Measurements from ENCODE around the gene NAV1. TPM values are rescaled to one million over a fixed set of nuclear protein-coding genes. Genes with fewer than 3 reads are reported as not detected.

The NAV1 gene
- total RNA-seq, 1 donor from 2014 or later, result 288 TPM

- Mint-ChIP-seq H3K4me1 (ENCODE audit: unreplicated experiment) (peaks cover 54% of the 10 kb centered on the region), H3K9me3 (ENCODE audit: unreplicated experiment) (no peaks in the 10 kb centered on the region), H3K27ac (ENCODE audit: unreplicated experiment) (peak overlapping the region; percentile 91), H3K4me3 (ENCODE audit: unreplicated experiment) (no peak overlapping the region), H3K27me3 (ENCODE audit: unreplicated experiment) (no peaks in the 10 kb centered on the region), H3K36me3 (ENCODE audit: unreplicated experiment) (no peaks in the 10 kb centered on the region)
- DNase-seq (ENCODE audit: extremely low spot score, unreplicated experiment), result no peak
- TF ChIP-seq CTCF (IDR thresholded peaks at IDR 0.05), result no peak
Measured at GRCh38 chr1:201502511-201502857, 36.4 kb upstream of the NAV1 start.

- H3K4me1 Mint-ChIP-seq (ENCODE audit: unreplicated experiment), result peaks cover 54% of the 10 kb centered on the region
- peak overlapping the region; percentile 3 for H3K4me3 Mint-ChIP-seq (ENCODE audit: unreplicated experiment)
Measured at GRCh38 chr1:201503397-201504176, 35.3 kb upstream of the NAV1 start.

GRCh38 chr1:201504179-201504631, 34.7 kb upstream of the NAV1 start:
- Mint-ChIP-seq H3K27me3 (ENCODE audit: unreplicated experiment) (no peaks in the 10 kb centered on the region), H3K9me3 (ENCODE audit: unreplicated experiment) (no peaks in the 10 kb centered on the region), H3K36me3 (ENCODE audit: unreplicated experiment) (no peaks in the 10 kb centered on the region), H3K4me1 (ENCODE audit: unreplicated experiment) (peaks cover 54% of the 10 kb centered on the region), H3K27ac (ENCODE audit: unreplicated experiment) (peak overlapping the region; percentile 91), H3K4me3 (ENCODE audit: unreplicated experiment) (no peak overlapping the region)
- no peak for DNase-seq (ENCODE audit: extremely low spot score, unreplicated experiment)
- no peak for TF ChIP-seq CTCF (IDR thresholded peaks at IDR 0.05)

More at GRCh38 chr1:201503397-201504176, 35.3 kb upstream of the NAV1 start:
- Mint-ChIP-seq H3K36me3 (ENCODE audit: unreplicated experiment) (no peaks in the 10 kb centered on the region), H3K27ac (ENCODE audit: unreplicated experiment) (peak overlapping the region; percentile 91), H3K27me3 (ENCODE audit: unreplicated experiment) (no peaks in the 10 kb centered on the region), H3K9me3 (ENCODE audit: unreplicated experiment) (no peaks in the 10 kb centered on the region)
- DNase-seq (ENCODE audit: extremely low spot score, unreplicated experiment), result no peak
- no peak for TF ChIP-seq CTCF (IDR thresholded peaks at IDR 0.05)

- TF ChIP-seq CTCF (IDR thresholded peaks at IDR 0.05), result no peak
- Mint-ChIP-seq H3K4me1 (ENCODE audit: unreplicated experiment) (peaks cover 47% of the 10 kb centered on the region), H3K4me3 (ENCODE audit: unreplicated experiment) (no peak overlapping the region), H3K27ac (ENCODE audit: unreplicated experiment) (peak overlapping the region; percentile 88), H3K36me3 (ENCODE audit: unreplicated experiment) (no peaks in the 10 kb centered on the region), H3K9me3 (ENCODE audit: unreplicated experiment) (no peaks in the 10 kb centered on the region), H3K27me3 (ENCODE audit: unreplicated experiment) (no peaks in the 10 kb centered on the region)
- no peak for DNase-seq (ENCODE audit: extremely low spot score, unreplicated experiment)
Measured at GRCh38 chr1:201504799-201505502, 34.0 kb upstream of the NAV1 start.

GRCh38 chr1:201505503-201505890, 33.4 kb upstream of the NAV1 start:
- Mint-ChIP-seq H3K27me3 (ENCODE audit: unreplicated experiment) (no peaks in the 10 kb centered on the region), H3K27ac (ENCODE audit: unreplicated experiment) (peak overlapping the region; percentile 88), H3K4me1 (ENCODE audit: unreplicated experiment) (peaks cover 42% of the 10 kb centered on the region), H3K4me3 (ENCODE audit: unreplicated experiment) (no peak overlapping the region), H3K36me3 (ENCODE audit: unreplicated experiment) (no peaks in the 10 kb centered on the region), H3K9me3 (ENCODE audit: unreplicated experiment) (no peaks in the 10 kb centered on the region)
- no peak for DNase-seq (ENCODE audit: extremely low spot score, unreplicated experiment)
- no peak for TF ChIP-seq CTCF (IDR thresholded peaks at IDR 0.05)

All from osteocyte (in vitro differentiated cells).